Stomach (tissue), 4 donors: ENCODE data around the gene ADAMTSL3.

Experiments
- EP300 ChIP-seq: sonication (generic); formaldehyde crosslinking; IDR thresholded peaks from one replicate; pipeline ENCODE4 v1.6.1; 2017; ENCODE audit warnings: antibody characterized with exemption
- POLR2A ChIP-seq, 4 donors: fragments of 450-650 bp; IDR thresholded peaks; one replicate each; pipeline ENCODE4 v1.6.1; 2016; ENCODE audit warnings: antibody characterized with exemption in 4 of 4, control low read depth in 2 of 4, mild to moderate bottlenecking in 1 of 4, moderate library complexity in 1 of 4
- POLR2AphosphoS5 ChIP-seq, 3 donors: sonication (generic); formaldehyde crosslinking; IDR thresholded peaks; one replicate each; pipeline ENCODE4 v1.6.1; 2016; ENCODE audit warnings: antibody characterized with exemption in 3 of 3
- TF ChIP-seq, protein P1 (sequence below), 7 experiments: fragments of 450-650 bp in 4 of 7; fragments of 200-600 bp in 3 of 7; sonication (generic) in 3 of 7; IDR thresholded peaks; one replicate each; pipeline ENCODE4 v1.5.1; 2016 to 2019; ENCODE audit warnings: antibody characterized with exemption in 7 of 7, control low read depth in 2 of 7, mild to moderate bottlenecking in 1 of 7

DNA sequence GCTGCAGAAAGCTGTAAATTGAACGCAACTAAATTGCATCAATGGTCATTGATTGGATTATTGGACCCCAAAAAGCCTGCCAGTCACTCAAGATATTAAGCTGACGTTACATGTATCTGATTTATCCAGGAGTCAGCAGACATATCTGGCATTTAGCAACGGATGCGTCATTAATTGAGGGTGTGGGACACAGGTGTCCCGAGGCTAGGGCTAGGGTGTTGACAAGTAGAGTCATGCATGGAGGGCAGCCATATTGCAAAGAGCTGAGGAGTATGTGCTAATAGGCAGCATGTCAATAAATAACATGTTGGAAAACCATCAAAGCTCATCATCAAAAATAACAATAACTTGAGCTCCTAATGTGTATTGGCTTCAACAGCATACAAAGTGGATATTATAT is 347.1 kb downstream of the ADAMTSL3 start:
- TF ChIP-seq POLR2AphosphoS5 (IDR thresholded peaks at IDR 0.05) (no peak), POLR2A (IDR thresholded peaks at IDR 0.05) (no peak), EP300 (no peak)
- TF ChIP-seq, protein P1, sequence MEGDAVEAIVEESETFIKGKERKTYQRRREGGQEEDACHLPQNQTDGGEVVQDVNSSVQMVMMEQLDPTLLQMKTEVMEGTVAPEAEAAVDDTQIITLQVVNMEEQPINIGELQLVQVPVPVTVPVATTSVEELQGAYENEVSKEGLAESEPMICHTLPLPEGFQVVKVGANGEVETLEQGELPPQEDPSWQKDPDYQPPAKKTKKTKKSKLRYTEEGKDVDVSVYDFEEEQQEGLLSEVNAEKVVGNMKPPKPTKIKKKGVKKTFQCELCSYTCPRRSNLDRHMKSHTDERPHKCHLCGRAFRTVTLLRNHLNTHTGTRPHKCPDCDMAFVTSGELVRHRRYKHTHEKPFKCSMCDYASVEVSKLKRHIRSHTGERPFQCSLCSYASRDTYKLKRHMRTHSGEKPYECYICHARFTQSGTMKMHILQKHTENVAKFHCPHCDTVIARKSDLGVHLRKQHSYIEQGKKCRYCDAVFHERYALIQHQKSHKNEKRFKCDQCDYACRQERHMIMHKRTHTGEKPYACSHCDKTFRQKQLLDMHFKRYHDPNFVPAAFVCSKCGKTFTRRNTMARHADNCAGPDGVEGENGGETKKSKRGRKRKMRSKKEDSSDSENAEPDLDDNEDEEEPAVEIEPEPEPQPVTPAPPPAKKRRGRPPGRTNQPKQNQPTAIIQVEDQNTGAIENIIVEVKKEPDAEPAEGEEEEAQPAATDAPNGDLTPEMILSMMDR (IDR thresholded peaks at IDR 0.05): no peak
